H1 (cell line): ENCODE results near the gene CRYBG1. TPM values are rescaled to one million over a fixed set of nuclear protein-coding genes. Genes with fewer than 3 reads are reported as not detected.

ENCODE experiments used
- CTCF ChIA-PET: fragments of 300-600 bp; sonication (Branson Sonifier 250); formaldehyde crosslinking; loops from one replicate; lab custom pipeline; 2021; ENCODE audit not compliant: partially characterized antibody; lab: Charles Lee
- POLR2A ChIA-PET: fragments of 300-600 bp; sonication (Branson Sonifier 250); formaldehyde crosslinking; loops from one replicate; lab custom pipeline; 2021; ENCODE audit warnings: inconsistent platforms; ENCODE audit not compliant: partially characterized antibody; lab: Charles Lee
- DNase-seq, 2 experiments: peaks; one replicate each; pipeline versions ENCODE4 v3.0.0 to v3.0.0-alpha.2; 2010 to 2022; ENCODE audit warnings: low spot score in 2 of 2, low read depth in 1 of 2, mixed read lengths in 1 of 2
- FAIRE-seq: peaks from 2 replicates; lab custom pipeline; 2011; peaks lifted over from hg19 to GRCh38; lab: Jason Lieb, UNC
- H2AFZ ChIP-seq: 2 replicates; pipeline ENCODE4 v1.8.1; 2012; ENCODE audit warnings: low read length, inconsistent platforms
- H2AK5ac ChIP-seq: 2 replicates; pipeline ENCODE4 v1.6.1; 2013; ENCODE audit warnings: low read depth, low read length
- H2BK120ac ChIP-seq: replicated peaks from 2 replicates; pipeline ENCODE3; 2013; ENCODE audit warnings: low read depth, low read length, inconsistent platforms
- H2BK12ac ChIP-seq: 2 replicates; pipeline ENCODE4 v1.6.1; 2013; ENCODE audit warnings: low read depth, low read length
- H2BK15ac ChIP-seq: 2 replicates; pipeline ENCODE4 v1.6.1; 2013; ENCODE audit warnings: low read length
- H2BK20ac ChIP-seq: 2 replicates; pipeline ENCODE4 v1.6.1; 2013; ENCODE audit warnings: low read length
- H2BK5ac ChIP-seq: 2 replicates; pipeline ENCODE4 v1.6.1; 2013; ENCODE audit warnings: low read depth, low read length
- H3K14ac ChIP-seq: 2 replicates; pipeline ENCODE4 v1.6.1; 2013; ENCODE audit warnings: inconsistent platforms; ENCODE audit not compliant: insufficient read length
- H3K18ac ChIP-seq: 2 replicates; pipeline ENCODE4 v1.6.1; 2013; ENCODE audit warnings: low read length; ENCODE audit errors: extremely low read depth
- H3K23ac ChIP-seq: 2 replicates; pipeline ENCODE4 v1.6.1; 2013; ENCODE audit warnings: inconsistent platforms; ENCODE audit not compliant: insufficient read length
- H3K23me2 ChIP-seq: 2 replicates; pipeline ENCODE4 v1.6.1; 2013; ENCODE audit warnings: low read depth, low read length
- H3K27ac ChIP-seq: 2 replicates; pipeline ENCODE4 v1.6.1; 2011; ENCODE audit warnings: low read depth, low read length, inconsistent platforms
- H3K27me3 ChIP-seq, 4 experiments: replicated peaks in 1 of 4; 1 replicate in 1 of 4; 2 replicates in 3 of 4; pipeline versions ENCODE4 v1.6.1 to v1.8.1; 2011 to 2013; ENCODE audit warnings: low read length in 3 of 4, mild to moderate bottlenecking in 3 of 4, inconsistent platforms in 2 of 4, mixed read lengths in 2 of 4, moderate library complexity in 1 of 4; ENCODE audit not compliant: control insufficient read depth in 3 of 4, insufficient read depth in 3 of 4; ENCODE audit errors: extremely low read depth in 1 of 4
- H3K36me3 ChIP-seq, 4 experiments: 2 replicates each; pipeline versions ENCODE4 v1.6.1 to v1.8.1; 2011 to 2013; ENCODE audit warnings: mild to moderate bottlenecking in 4 of 4, low read length in 3 of 4, moderate library complexity in 2 of 4, control low read depth in 1 of 4, inconsistent platforms in 1 of 4; ENCODE audit not compliant: insufficient read depth in 4 of 4, control insufficient read depth in 2 of 4
- H3K4ac ChIP-seq: replicated peaks from 2 replicates; pipeline ENCODE3; 2013; ENCODE audit warnings: low read length, low read depth, mixed read lengths, inconsistent platforms; ENCODE audit not compliant: insufficient read length
- H3K4me1 ChIP-seq, 4 experiments: replicated peaks in 1 of 4; 1 replicate in 1 of 4; 2 replicates in 3 of 4; pipeline versions ENCODE4 v1.6.1 to v1.8.1; 2011 to 2013; ENCODE audit warnings: low read length in 3 of 4, inconsistent platforms in 2 of 4, mixed read lengths in 1 of 4; ENCODE audit not compliant: insufficient read depth in 4 of 4, control insufficient read depth in 3 of 4
- H3K4me2 ChIP-seq, 2 experiments: 2 replicates each; pipeline versions ENCODE4 v1.6.1 to v1.8.1; 2011 to 2013; ENCODE audit warnings: low read depth in 2 of 2, low read length in 2 of 2, control low read depth in 1 of 2, inconsistent platforms in 1 of 2, mild to moderate bottlenecking in 1 of 2; ENCODE audit not compliant: insufficient read depth in 1 of 2
- H3K4me3 ChIP-seq, 4 experiments: fragments of 200-600, 300-600 bp in 1 of 4; sonication (generic), shearing (Covaris generic), sonication (Bioruptor Twin) in 1 of 4; 2 replicates each; pipeline versions ENCODE4 v1.5.1 to v1.8.1; 2011 to 2016; ENCODE audit warnings: low read length in 4 of 4, low read depth in 3 of 4, control low read depth in 2 of 4, inconsistent platforms in 2 of 4, mild to moderate bottlenecking in 2 of 4, mixed read lengths in 1 of 4, moderate library complexity in 1 of 4; ENCODE audit not compliant: insufficient read depth in 2 of 4; ENCODE audit errors: extremely low read depth in 1 of 4
- H3K56ac ChIP-seq: replicated peaks from 2 replicates; pipeline ENCODE3; 2013; ENCODE audit warnings: low read depth, mild to moderate bottlenecking, mixed read lengths, low read length, inconsistent platforms; ENCODE audit not compliant: insufficient read length
- H3K79me1 ChIP-seq: 2 replicates; pipeline ENCODE4 v1.6.1; 2013; ENCODE audit warnings: low read depth, low read length, control low read depth
- H3K79me2 ChIP-seq, 2 experiments: 2 replicates each; pipeline versions ENCODE4 v1.6.1 to v1.8.1; 2012 to 2013; ENCODE audit warnings: low read length in 2 of 2, mild to moderate bottlenecking in 2 of 2, inconsistent platforms in 1 of 2; ENCODE audit not compliant: insufficient read depth in 2 of 2, control insufficient read depth in 1 of 2
- H3K9ac ChIP-seq, 4 experiments: replicated peaks in 1 of 4; 1 replicate in 1 of 4; 2 replicates in 3 of 4; pipeline versions ENCODE4 v1.6.1 to v1.8.1; 2011 to 2013; ENCODE audit warnings: low read depth in 3 of 4, low read length in 3 of 4, control low read depth in 2 of 4, mild to moderate bottlenecking in 2 of 4, moderate library complexity in 2 of 4, inconsistent platforms in 1 of 4; ENCODE audit errors: extremely low read depth in 1 of 4
- H3K9me3 ChIP-seq, 2 experiments: 2 replicates each; pipeline versions ENCODE4 v1.6.1 to v1.8.1; 2012 to 2013; ENCODE audit warnings: mild to moderate bottlenecking in 2 of 2, moderate library complexity in 2 of 2, control low read depth in 1 of 2, inconsistent platforms in 1 of 2, low read depth in 1 of 2, low read length in 1 of 2, mixed read lengths in 1 of 2; ENCODE audit not compliant: insufficient read depth in 2 of 2
- H4K20me1 ChIP-seq, 2 experiments: replicated peaks in 1 of 2; 2 replicates each; pipeline versions ENCODE3 to v1.8.1; 2011 to 2013; ENCODE audit warnings: inconsistent platforms in 2 of 2, low read length in 2 of 2, mild to moderate bottlenecking in 1 of 2; ENCODE audit not compliant: insufficient read depth in 2 of 2, control insufficient read depth in 1 of 2
- H4K5ac ChIP-seq: 2 replicates; pipeline ENCODE4 v1.6.1; 2013; ENCODE audit warnings: low read length, low read depth, mixed read lengths, inconsistent platforms; ENCODE audit not compliant: insufficient read length
- H4K8ac ChIP-seq: 2 replicates; pipeline ENCODE4 v1.8.0; 2013; ENCODE audit warnings: mild to moderate bottlenecking, moderate library complexity, low read length, inconsistent platforms; ENCODE audit not compliant: insufficient read depth; ENCODE audit errors: extremely low read depth
- H4K91ac ChIP-seq: replicated peaks from 2 replicates; pipeline ENCODE3; 2013; ENCODE audit warnings: low read length, mixed read lengths, inconsistent platforms; ENCODE audit not compliant: insufficient read length
- POU5F1 ChIP-seq: IDR thresholded peaks from 2 replicates; pipeline ENCODE4 v1.6.1; 2011; ENCODE audit warnings: low read depth, mild to moderate bottlenecking, low read length, moderate library complexity
- WGBS, 2 experiments: shearing (Covaris generic) in 1 of 2; methylation state at CpG; one replicate each; pipeline versions ENCODE4 v1.1.6 to v1.1.7; 2013 to 2015; ENCODE audit warnings: low lambda C conversion rate in 2 of 2, mixed read lengths in 2 of 2, inconsistent platforms in 1 of 2, low coverage in 1 of 2, missing lambda C conversion rate in 1 of 2; ENCODE audit not compliant: insufficient replicate concordance in 2 of 2, insufficient coverage in 1 of 2, insufficient read length in 1 of 2; ENCODE audit errors: extremely low coverage in 1 of 2, missing lambda C conversion rate in 1 of 2; 5-methylcytosine and 5-hydroxymethylcytosine counted together
- polyA plus RNA-seq, 7 experiments: library from polyadenylated mRNA; depleted of rRNA in 3 of 7; stranded (reverse) in 5 of 7; unstranded in 2 of 7; fragments of >200 nt in 5 of 7; fragments of 200-250 nt in 2 of 7; gene quantifications; 1 replicate in 5 of 7; 2 replicates in 1 of 7; 4 replicates in 1 of 7; pipeline versions ENCODE4 v1.2.1 to v1.2.3, GENCODE V29; 2011 to 2013; ENCODE audit warnings: missing spikeins in 2 of 7, mixed read lengths in 2 of 7
- total RNA-seq: library from RNA; stranded (reverse); fragmentation: NEBNext Ultra II Directional; extraction: Animal tissue kit (Norgen Biotek cat#: 25700); gene quantifications from 2 replicates; pipeline ENCODE4 v1.2.1, GENCODE V29; 2021

CRYBG1 gene
- total and polyA plus RNA-seq, 2 of the 8 experiments (the other 6 are each of a cell fraction or from before 2014, with no cell fraction given) = 2.2 to 11.6 TPM

- POLR2A ChIA-PET = no interaction called here
- no peak overlapping the region for H2AK5ac ChIP-seq
- TF ChIP-seq POU5F1 = no peak
- TF ChIP-seq, all 59 proteins: peak for 0
- Histone ChIP-seq H2AFZ (no peak overlapping the region), H4K20me1 (no peaks in the 10 kb centered on the region), H3K27me3 (no peaks in the 10 kb centered on the region), H3K4ac (no peak overlapping the region), H3K79me1 (no peaks in the 10 kb centered on the region), H3K27ac (no peak overlapping the region), H3K9ac (no peak overlapping the region), H2BK120ac (no peak overlapping the region), H2BK15ac (no peak overlapping the region), H3K23ac (no peak overlapping the region), H4K8ac (no peak overlapping the region), H2BK12ac (no peak overlapping the region), H4K5ac (no peak overlapping the region), H2BK20ac (no peak overlapping the region), H3K36me3 (no peaks in the 10 kb centered on the region), H3K18ac (no peak overlapping the region), H3K4me2 (no peak overlapping the region), H3K4me3 (no peak overlapping the region), H4K91ac (no peak overlapping the region), H3K14ac (no peak overlapping the region), H2BK5ac (no peak overlapping the region), H3K23me2 (no peaks in the 10 kb centered on the region; the same call in 1 of the 2 replicates), H3K9me3 (no peaks in the 10 kb centered on the region), H3K4me1 (no peaks in the 10 kb centered on the region), H3K56ac (no peak overlapping the region), H3K79me2 (no peaks in the 10 kb centered on the region)
- DNase-seq (no peak), FAIRE-seq (no peak)
- 86% methylated on average over 3 of the region's 3 CpGs; no CpG with 5 or more reads in 1 of the 2 experiments for WGBS, 2 experiments
- CTCF ChIA-PET = interaction anchor here (1.3 to 1.9 kb wide), 2 partner anchors 24 to 94 kb away, joined by 3 to 4 read pairs; no protein-coding TSS in a partner anchor
These were observed 116.6 kb downstream of the CRYBG1 start for GRCh38 chr6:106477146-106477545.
